ENCODE results near the gene THNSL1.

GRCh38 chr10:25052012-25052411 lies 35.6 kb downstream of the THNSL1 start:
- TF ChIP-seq, protein P1, sequence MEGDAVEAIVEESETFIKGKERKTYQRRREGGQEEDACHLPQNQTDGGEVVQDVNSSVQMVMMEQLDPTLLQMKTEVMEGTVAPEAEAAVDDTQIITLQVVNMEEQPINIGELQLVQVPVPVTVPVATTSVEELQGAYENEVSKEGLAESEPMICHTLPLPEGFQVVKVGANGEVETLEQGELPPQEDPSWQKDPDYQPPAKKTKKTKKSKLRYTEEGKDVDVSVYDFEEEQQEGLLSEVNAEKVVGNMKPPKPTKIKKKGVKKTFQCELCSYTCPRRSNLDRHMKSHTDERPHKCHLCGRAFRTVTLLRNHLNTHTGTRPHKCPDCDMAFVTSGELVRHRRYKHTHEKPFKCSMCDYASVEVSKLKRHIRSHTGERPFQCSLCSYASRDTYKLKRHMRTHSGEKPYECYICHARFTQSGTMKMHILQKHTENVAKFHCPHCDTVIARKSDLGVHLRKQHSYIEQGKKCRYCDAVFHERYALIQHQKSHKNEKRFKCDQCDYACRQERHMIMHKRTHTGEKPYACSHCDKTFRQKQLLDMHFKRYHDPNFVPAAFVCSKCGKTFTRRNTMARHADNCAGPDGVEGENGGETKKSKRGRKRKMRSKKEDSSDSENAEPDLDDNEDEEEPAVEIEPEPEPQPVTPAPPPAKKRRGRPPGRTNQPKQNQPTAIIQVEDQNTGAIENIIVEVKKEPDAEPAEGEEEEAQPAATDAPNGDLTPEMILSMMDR (conservative IDR thresholded peaks at IDR 0.05 in 1 of 2, IDR thresholded peaks at IDR 0.05 in 1 of 2; ENCODE audit: low read depth in 1 of 2, low read length in 2 of 2), result no peak
- no peak for TF ChIP-seq EZH2 (IDR thresholded peaks at IDR 0.05; ENCODE audit: low read length, missing control alignments)
